ENCODE data around the gene TSPAN1. TPM values are rescaled to one million over a fixed set of nuclear protein-coding genes. Genes with fewer than 3 reads are reported as not detected.

TSPAN1 gene
- total and polyA plus RNA-seq, 2 of the 13 experiments (the other 11 are each of a cell fraction or from before 2014, with no cell fraction given), result 1.7 to 2.9 TPM

- TF ChIP-seq, protein P1, sequence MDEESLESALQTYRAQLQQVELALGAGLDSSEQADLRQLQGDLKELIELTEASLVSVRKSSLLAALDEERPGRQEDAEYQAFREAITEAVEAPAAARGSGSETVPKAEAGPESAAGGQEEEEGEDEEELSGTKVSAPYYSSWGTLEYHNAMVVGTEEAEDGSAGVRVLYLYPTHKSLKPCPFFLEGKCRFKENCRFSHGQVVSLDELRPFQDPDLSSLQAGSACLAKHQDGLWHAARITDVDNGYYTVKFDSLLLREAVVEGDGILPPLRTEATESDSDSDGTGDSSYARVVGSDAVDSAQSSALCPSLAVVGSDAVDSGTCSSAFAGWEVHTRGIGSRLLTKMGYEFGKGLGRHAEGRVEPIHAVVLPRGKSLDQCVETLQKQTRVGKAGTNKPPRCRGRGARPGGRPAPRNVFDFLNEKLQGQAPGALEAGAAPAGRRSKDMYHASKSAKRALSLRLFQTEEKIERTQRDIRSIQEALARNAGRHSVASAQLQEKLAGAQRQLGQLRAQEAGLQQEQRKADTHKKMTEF (CRISPR knock-in tag; IDR thresholded peaks at IDR 0.05), result no peak
- TF ChIP-seq HBP1 (CRISPR knock-in tag; IDR thresholded peaks at IDR 0.05; ENCODE audit: low read depth), result peak; percentile 60
- TF ChIP-seq SUZ12 (IDR thresholded peaks at IDR 0.05; ENCODE audit: low read depth, low read length), result no peak
- TF ChIP-seq JUNB (CRISPR knock-in tag; IDR thresholded peaks at IDR 0.05; ENCODE audit: borderline replicate concordance), result no peak
- peak; percentile 36; the same call in 1 of the 2 replicates for TF ChIP-seq HDAC2 (CRISPR knock-in tag; IDR thresholded peaks at IDR 0.05)
- no peak for TF ChIP-seq ZNF567 (CRISPR knock-in tag; IDR thresholded peaks at IDR 0.05; ENCODE audit: borderline replicate concordance)
- peak; percentile 63; the same call in 1 of the 2 replicates for TF ChIP-seq ADNP (CRISPR knock-in tag; IDR thresholded peaks at IDR 0.05)
- no peak for TF ChIP-seq MTF1 (CRISPR knock-in tag; IDR thresholded peaks at IDR 0.05)
- 0 out of 2 replicates have a peak, but pooled peaks have one; percentile 24 for TF ChIP-seq EEA1 (CRISPR knock-in tag; IDR thresholded peaks at IDR 0.05; ENCODE audit: borderline replicate concordance)
- peak; percentile 90 for TF ChIP-seq ZSCAN22 (CRISPR knock-in tag; IDR thresholded peaks at IDR 0.05)
- TF ChIP-seq, protein P2, sequence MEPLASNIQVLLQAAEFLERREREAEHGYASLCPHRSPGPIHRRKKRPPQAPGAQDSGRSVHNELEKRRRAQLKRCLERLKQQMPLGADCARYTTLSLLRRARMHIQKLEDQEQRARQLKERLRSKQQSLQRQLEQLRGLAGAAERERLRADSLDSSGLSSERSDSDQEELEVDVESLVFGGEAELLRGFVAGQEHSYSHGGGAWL (CRISPR knock-in tag; IDR thresholded peaks at IDR 0.05), result no peak
- no peak for TF ChIP-seq MBNL3 (CRISPR knock-in tag; conservative IDR thresholded peaks at IDR 0.05)
- peak; percentile 50; the same call in 1 of the 2 replicates for TF ChIP-seq ZNF574 (CRISPR knock-in tag; IDR thresholded peaks at IDR 0.05)
- 0 out of 2 replicates have a peak, but pooled peaks have one; percentile 13 for TF ChIP-seq ZNF704 (CRISPR knock-in tag; IDR thresholded peaks at IDR 0.05; ENCODE audit: borderline replicate concordance)
- no peak for TF ChIP-seq ZNF260 (CRISPR knock-in tag; IDR thresholded peaks at IDR 0.05; ENCODE audit: borderline replicate concordance, low read depth)
- no peak for TF ChIP-seq GATA4 (IDR thresholded peaks at IDR 0.05; ENCODE audit: borderline replicate concordance, low read depth)
- TF ChIP-seq ZFX (CRISPR knock-in tag; IDR thresholded peaks at IDR 0.05; ENCODE audit: low read depth), result peak; percentile 92
- no peak for TF ChIP-seq SIN3A (IDR thresholded peaks at IDR 0.05; ENCODE audit: borderline replicate concordance, low read depth, low read length)
- TF ChIP-seq TGIF2 (CRISPR knock-in tag; IDR thresholded peaks at IDR 0.05), result 0 out of 2 replicates have a peak, but pooled peaks have one; percentile 10
- TF ChIP-seq ZNF552 (CRISPR knock-in tag; IDR thresholded peaks at IDR 0.05; ENCODE audit: borderline replicate concordance), result no peak
- TF ChIP-seq MEIS1 (CRISPR knock-in tag; IDR thresholded peaks at IDR 0.05; ENCODE audit: borderline replicate concordance), result peak; percentile 4; the same call in 1 of the 2 replicates
- no peak for TF ChIP-seq PPARG (CRISPR knock-in tag; conservative IDR thresholded peaks at IDR 0.05)
These were observed 23.3 kb downstream of the TSPAN1 start, which contains the start of gene POMGNT1 (continued) for GRCh38 chr1:46197964-46198811.

All from HepG2 (cell line).